ENCODE measurements around the gene FGFRL1.
"Not testable (repeated sequence)": the region's sequence is repeated elsewhere in the genome, so short reads cannot be mapped to it uniquely, and the experiment has no call there.

Gene FGFRL1

DNA sequence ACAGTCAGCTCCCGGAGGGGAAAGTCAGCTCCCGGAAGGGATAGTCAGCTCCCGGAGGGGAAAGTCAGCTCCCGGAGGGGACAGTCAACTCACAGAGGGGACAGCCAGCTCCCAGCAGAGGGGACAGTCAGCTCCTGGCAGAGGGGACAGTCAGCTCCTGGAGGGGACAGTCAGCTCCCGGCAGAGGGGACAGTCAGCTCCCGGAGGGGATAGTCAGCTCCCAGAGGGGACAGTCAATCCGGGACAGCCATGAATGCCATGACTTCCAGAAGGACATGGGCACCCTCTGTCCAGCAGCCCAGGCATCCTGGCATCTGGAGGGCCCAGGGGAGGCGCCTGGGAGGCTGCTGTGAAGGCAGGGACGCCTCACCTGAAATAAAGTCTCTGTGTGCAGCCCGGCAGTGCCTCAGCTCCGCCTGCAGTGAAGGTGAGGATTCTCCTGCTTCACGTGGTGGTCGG, 43.8 kb downstream of the FGFRL1 start:
- not testable (repeated sequence) for H3K4me1 Mint-ChIP-seq; H3K9me3 Mint-ChIP-seq; H3K27me3 Mint-ChIP-seq; H3K36me3 Mint-ChIP-seq; DNase-seq (ENCODE audit: low spot score in 2 of 2)
- H3K27ac Mint-ChIP-seq = peak overlapping the region; percentile 87
- ATAC-seq (ENCODE audit: low read depth) = peak; percentile 5
- peak overlapping the region; percentile 89 for H3K4me3 Mint-ChIP-seq

DNA sequence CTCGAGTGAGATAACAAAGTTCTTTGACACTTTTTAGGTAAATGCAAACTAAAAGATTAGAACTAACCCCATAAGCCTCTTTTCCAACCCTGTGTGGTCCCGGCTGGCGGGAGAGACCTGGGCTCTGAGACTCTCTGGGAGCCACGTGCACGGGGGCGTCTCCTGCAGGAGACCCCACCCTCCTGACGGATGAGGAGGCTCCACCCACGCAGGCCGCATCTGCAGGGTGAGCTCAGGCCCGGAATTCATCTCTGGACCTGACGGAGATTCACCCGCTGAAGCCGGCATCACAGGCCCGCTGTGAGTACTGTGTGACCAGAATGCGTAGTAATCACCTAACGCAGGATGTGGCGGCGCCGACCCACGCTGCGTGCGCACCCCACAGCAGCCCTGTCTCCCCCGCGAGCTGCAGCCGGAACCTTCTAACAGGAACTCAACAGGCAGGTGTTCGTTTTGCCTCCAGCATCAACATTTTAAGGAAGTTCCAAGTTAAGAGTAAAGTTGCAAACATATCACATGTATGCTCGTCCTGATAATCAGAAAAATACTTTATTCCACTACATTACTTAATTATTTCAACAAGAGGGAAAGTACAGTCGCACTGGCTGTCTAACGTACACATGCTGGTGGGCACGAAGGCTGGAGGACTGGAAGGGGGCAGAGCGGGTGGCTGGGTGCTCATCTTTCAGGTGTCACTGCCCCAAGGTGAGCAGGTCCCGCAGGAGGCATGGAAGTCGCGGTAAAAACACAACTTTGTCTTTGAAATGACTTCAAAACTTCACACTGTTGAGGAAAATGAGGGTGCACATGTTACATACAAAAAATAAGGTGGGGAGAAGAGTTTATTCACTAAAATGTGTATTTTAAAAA, 44.5 kb downstream of the FGFRL1 start:
- H3K36me3 Mint-ChIP-seq = peaks cover 6% of the 10 kb centered on the region
- peak; percentile 74 to 88 for DNase-seq (ENCODE audit: low spot score in 2 of 2)
- peaks cover 3% of the 10 kb centered on the region for H3K27me3 Mint-ChIP-seq
- H3K4me3 Mint-ChIP-seq = peak overlapping the region; percentile 89
- peak; percentile 97 for ATAC-seq (ENCODE audit: low read depth)
- H3K27ac Mint-ChIP-seq = peak overlapping the region; percentile 87
- H3K4me1 Mint-ChIP-seq = peaks cover 4% of the 10 kb centered on the region
- H3K9me3 Mint-ChIP-seq = peaks cover 5% of the 10 kb centered on the region

DNA sequence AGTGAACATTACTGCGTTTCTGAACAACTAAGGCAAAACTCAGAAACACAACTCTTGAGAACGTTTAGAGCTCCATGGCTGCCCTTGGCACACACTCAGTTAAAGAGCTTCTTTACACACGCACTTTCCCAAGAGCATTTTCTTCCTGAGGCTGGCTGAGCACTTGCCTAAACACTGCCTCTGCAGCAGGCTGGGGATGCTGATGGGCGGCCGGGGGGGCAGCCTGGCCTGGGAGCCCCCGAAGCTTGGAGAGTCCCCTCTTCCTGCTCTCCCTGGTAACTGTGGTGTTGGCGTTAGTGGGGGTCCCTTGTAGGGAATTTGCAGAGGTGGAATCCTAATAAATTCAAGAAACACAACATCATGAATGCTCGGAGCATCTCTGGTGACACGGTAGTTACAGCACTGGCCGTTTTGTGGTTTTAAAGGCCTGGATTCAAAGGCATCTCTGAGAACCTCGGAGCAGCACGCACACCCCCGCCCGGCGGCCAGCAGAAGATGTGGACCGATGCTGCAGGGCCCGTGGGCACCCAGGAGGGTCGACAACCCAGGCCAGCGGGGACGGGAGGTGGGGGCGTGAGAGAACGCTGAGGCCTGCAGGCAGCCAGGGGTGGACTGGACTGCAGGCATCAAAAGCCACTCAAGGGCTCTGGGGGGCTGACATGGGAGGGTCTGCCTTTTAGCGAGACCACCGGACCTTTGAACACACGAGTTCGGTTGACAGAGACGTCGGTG, 45.4 kb downstream of the FGFRL1 start:
- Mint-ChIP-seq H3K27ac (no peak overlapping the region), H3K27me3 (peaks cover 4% of the 10 kb centered on the region), H3K4me3 (no peak overlapping the region), H3K36me3 (peaks cover 5% of the 10 kb centered on the region), H3K9me3 (peaks cover 3% of the 10 kb centered on the region), H3K4me1 (peaks cover 4% of the 10 kb centered on the region)
- ATAC-seq (ENCODE audit: low read depth) (no peak), DNase-seq (ENCODE audit: low spot score in 2 of 2) (no peak)

DNA sequence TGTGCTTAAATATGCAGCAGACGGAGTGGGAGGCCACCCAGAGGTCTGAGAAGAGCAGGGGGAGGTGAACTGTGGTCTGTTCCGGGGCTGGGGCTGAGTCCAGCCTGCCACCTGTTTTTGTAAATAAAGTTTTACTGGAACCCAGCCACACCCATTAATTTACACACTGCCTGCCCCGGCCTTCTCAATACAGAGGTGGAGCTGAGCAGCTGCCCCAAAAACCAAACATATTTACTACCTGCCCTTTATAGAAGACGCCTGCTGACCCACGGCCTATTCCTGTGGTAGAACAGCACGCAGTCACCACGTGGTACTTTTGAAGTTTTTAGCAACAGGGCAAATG, 45.9 kb downstream of the FGFRL1 start:
- Mint-ChIP-seq H3K36me3 (peaks cover 3% of the 10 kb centered on the region), H3K27me3 (peaks cover 9% of the 10 kb centered on the region), H3K27ac (no peak overlapping the region), H3K4me3 (no peak overlapping the region), H3K9me3 (peaks cover 3% of the 10 kb centered on the region), H3K4me1 (peaks cover 8% of the 10 kb centered on the region)
- no peak for ATAC-seq (ENCODE audit: low read depth)
- DNase-seq (ENCODE audit: low spot score in 2 of 2) = no peak

DNA sequence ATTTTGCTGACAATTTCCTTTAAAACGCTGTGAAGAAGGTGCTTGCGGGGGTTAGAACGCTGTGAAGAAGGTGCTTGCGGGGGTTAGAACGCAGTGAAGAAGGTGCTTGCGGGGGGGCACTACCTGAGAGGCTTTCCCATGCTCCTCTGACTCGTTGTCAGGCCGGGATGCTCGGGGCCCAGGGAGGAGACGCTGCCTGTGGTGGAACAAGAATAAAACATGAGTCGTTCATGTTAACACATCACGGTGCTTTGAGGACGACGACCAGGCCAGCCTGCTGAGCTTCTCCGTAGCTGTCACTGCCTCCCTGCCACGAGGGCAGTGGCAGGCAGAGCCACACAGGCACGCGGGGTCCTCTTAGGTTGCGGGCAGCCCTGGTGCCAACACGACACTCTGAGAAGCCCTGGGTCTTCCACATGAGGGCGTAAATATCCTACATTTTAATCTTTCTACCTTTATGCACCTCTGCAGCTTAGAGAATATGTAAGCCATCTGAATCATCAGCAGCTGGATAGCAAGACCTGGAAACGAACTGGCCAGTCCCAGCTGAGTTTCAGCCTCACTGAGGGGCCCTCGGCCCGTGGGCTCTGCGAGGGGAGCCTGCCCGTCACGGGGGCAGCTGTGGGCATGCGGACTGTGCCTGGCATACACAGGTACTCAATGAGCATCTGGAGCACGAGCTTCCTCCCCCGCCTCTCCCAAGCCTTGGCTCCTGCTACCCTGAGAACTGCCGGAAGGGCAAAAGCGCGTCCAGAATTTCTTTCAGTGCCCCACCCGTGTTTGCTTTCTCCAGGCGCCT, 47.0 kb downstream of the FGFRL1 start:
- H3K27me3 Mint-ChIP-seq = peaks cover 14% of the 10 kb centered on the region
- H3K36me3 Mint-ChIP-seq = peaks cover 5% of the 10 kb centered on the region
- DNase-seq (ENCODE audit: low spot score in 2 of 2) = no peak
- H3K4me1 Mint-ChIP-seq = peaks cover 9% of the 10 kb centered on the region
- H3K27ac Mint-ChIP-seq = no peak overlapping the region
- no peak overlapping the region for H3K4me3 Mint-ChIP-seq
- ATAC-seq (ENCODE audit: low read depth) = no peak
- H3K9me3 Mint-ChIP-seq = peaks cover 6% of the 10 kb centered on the region

DNA sequence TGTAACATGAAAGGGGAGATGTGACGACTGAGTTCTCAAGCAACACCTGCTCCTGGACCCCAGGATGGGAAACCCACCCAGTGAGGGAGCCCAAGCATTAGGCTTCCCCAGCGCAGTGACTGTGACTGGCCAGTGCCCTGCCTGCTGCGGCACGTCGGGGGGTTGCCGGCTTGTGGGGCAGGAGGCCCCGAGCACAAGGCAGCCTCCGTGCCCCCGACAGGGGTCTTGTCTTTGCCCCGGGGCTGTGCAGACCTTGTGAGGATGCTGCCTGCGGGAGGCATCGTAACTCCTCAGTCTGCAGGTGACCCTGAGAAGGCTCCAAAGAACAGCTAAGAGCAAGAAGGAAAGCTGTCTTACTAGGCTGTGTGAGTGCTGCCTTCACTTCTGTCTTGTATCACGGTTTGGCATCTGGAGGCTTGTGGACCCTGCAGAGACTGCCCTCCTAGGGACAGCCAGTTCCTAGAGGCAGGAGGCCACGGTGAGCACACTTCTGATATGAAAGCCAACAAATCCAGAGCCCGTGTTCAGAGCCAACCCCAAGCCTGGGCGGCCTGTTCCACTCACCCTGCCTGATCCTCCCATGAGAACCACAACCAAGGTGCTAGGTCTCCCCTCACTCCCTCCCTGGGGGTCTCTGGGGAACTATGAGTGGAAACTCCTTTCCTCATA, 47.7 kb downstream of the FGFRL1 start:
- ATAC-seq (ENCODE audit: low read depth) (no peak), DNase-seq (ENCODE audit: low spot score in 2 of 2) (no peak)
- Mint-ChIP-seq H3K36me3 (peaks cover 5% of the 10 kb centered on the region), H3K4me1 (peaks cover 9% of the 10 kb centered on the region), H3K9me3 (peaks cover 6% of the 10 kb centered on the region), H3K27me3 (peaks cover 15% of the 10 kb centered on the region), H3K4me3 (no peak overlapping the region), H3K27ac (no peak overlapping the region)

DNA sequence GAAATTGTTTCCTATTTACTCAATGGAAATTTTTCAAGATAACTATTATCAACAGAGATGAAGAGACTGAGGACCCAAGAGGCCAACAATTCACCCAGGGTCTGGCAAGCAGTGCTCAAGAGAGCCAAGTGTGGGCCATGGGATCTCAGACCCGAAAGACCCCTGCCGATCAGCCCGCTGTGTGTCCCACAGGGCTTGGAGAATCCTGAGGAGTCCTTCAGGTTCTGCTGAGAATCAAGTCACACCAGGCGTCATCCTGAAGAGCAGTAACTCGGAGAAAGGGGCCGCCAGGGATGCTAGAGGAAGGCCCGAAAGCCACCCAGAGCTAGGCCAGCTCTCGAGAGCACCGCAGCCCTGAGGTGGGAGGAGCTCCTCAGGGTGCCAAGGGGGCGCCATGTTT, 48.7 kb downstream of the FGFRL1 start:
- H3K27me3 Mint-ChIP-seq = peaks cover 17% of the 10 kb centered on the region
- H3K36me3 Mint-ChIP-seq = peaks cover 5% of the 10 kb centered on the region
- no peak overlapping the region for H3K4me3 Mint-ChIP-seq
- H3K9me3 Mint-ChIP-seq = peaks cover 6% of the 10 kb centered on the region
- peaks cover 9% of the 10 kb centered on the region for H3K4me1 Mint-ChIP-seq
- H3K27ac Mint-ChIP-seq = no peak overlapping the region
- no peak for DNase-seq (ENCODE audit: low spot score in 2 of 2)
- ATAC-seq (ENCODE audit: low read depth) = no peak

DNA sequence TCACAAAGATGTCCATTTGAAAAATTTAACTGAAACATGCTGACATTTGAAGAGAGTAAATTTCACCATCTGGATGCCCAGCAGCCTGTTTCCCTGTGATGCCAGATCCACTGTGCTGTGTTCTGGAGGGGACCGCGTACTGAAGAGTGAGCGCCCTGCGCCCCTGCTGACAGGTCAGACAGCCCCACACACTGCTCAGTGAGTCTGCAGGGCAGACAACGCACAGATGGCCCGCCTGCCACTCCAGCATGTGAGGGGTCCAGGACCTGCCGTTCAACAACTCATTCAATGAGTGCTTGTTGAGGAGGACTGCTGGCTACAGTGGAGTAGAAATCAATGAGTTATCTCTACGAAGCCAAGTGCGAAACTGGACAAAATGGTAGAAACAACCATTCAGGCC, 49.2 kb downstream of the FGFRL1 start:
- Mint-ChIP-seq H3K36me3 (peaks cover 5% of the 10 kb centered on the region), H3K9me3 (peaks cover 6% of the 10 kb centered on the region), H3K27ac (no peak overlapping the region), H3K4me1 (peaks cover 9% of the 10 kb centered on the region), H3K4me3 (no peak overlapping the region), H3K27me3 (peaks cover 17% of the 10 kb centered on the region)
- DNase-seq (ENCODE audit: low spot score in 2 of 2) (no peak), ATAC-seq (ENCODE audit: low read depth) (no peak)

DNA sequence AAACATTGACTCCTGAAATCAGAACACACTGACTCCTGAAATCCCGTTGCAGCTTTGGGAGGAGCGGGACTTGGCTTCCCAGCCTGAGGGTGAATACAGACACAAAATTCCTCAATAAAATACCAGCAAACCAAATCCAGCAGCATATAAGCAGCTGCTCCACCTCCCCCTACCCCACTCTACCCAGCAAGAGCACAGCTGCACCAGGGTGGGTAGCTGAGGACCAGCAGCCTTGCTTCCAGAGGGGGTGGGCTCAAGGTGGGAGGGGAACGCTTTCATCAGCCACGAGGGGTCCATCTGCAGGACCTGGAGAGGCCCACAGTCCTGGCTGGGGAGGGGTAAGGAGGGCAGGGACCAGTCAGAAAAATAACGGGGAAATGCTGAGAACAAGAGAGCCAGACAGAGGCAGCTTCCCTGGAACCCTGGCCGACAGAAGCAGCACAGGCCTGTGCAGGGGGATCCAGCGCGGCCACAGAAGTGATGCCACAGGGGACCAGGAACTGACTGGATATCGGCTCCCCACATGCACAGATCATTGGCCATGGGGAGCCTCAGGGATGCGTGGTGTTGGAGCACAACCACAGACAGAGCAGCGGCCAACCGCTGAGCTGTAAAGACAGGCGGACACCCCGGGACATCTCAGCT, 49.8 kb downstream of the FGFRL1 start:
- no peak for ATAC-seq (ENCODE audit: low read depth)
- peaks cover 4% of the 10 kb centered on the region for H3K36me3 Mint-ChIP-seq
- H3K27ac Mint-ChIP-seq = no peak overlapping the region
- H3K27me3 Mint-ChIP-seq = peaks cover 16% of the 10 kb centered on the region
- no peak overlapping the region for H3K4me3 Mint-ChIP-seq
- peaks cover 7% of the 10 kb centered on the region for H3K4me1 Mint-ChIP-seq
- peaks cover 4% of the 10 kb centered on the region for H3K9me3 Mint-ChIP-seq
- DNase-seq (ENCODE audit: low spot score in 2 of 2) = no peak

DNA sequence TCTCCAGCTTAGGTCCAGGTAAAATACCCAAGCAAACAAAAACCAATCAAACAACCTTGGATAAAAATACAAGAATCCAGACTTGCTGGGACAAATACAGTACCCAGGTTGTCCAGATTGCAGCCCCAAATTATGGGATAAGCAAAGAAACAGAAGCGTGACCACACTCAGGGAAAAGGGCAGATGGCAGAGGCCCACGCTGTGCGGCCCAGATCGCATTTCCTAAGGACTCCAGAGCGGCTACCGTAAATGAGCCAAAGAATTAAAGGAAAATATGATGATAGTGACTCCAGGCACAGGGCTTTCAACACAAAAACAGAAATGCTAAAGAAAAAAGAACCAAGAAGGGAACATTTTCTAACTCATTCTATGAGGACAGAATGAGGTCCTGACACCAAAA, 50.3 kb downstream of the FGFRL1 start:
- Mint-ChIP-seq H3K4me3 (no peak overlapping the region), H3K36me3 (peaks cover 2% of the 10 kb centered on the region), H3K4me1 (peaks cover 5% of the 10 kb centered on the region), H3K27ac (no peak overlapping the region), H3K9me3 (peaks cover 3% of the 10 kb centered on the region), H3K27me3 (peaks cover 15% of the 10 kb centered on the region)
- DNase-seq (ENCODE audit: low spot score in 2 of 2) (no peak), ATAC-seq (ENCODE audit: low read depth) (no peak)

DNA sequence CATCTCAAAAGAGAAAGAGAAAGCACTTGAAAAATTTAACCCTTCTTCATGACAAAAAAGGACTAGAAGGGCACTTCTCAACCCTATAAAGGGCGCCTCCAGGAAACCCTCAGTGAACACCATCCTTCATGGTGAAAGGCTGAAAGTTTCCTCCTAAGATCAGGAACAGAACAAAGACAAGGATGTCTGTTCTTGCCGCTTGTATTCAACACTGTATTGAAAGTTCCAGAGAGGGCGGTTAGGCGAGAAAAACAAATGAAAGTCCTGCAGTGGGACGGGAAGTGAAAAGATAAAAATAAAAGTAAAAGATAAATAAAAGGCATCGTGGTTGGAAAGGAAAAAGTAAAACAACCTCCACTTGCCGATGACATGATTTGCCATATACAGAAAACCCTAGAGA, 51.0 kb downstream of the FGFRL1 start:
- Mint-ChIP-seq H3K36me3 (peaks cover 2% of the 10 kb centered on the region), H3K27ac (no peak overlapping the region), H3K27me3 (peaks cover 15% of the 10 kb centered on the region), H3K4me3 (no peak overlapping the region), H3K4me1 (peaks cover 5% of the 10 kb centered on the region), H3K9me3 (peaks cover 3% of the 10 kb centered on the region)
- DNase-seq (ENCODE audit: low spot score in 2 of 2) = no peak
- no peak for ATAC-seq (ENCODE audit: low read depth)

DNA sequence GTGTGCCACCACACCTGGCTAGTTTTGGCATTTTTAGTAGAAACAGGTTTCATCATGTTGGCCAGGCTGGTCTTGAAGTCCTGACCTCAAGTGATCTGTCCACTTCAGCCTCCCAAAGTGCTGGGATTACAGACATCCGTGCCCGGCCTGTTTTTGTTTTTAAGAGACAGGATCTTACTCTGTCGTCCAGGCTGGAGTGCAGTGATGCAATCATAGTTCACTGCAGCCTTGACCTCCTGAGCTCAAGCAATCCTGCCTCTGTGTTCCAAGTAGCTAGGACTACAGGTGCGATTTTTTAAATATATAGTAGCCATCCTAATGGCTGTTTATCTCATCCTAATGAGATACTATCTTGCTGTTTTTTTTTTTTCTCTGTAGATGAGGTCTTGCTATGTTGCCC, 54.3 kb downstream of the FGFRL1 start:
- DNase-seq (ENCODE audit: low spot score in 2 of 2) = no peak
- H3K36me3 Mint-ChIP-seq = peaks cover 2% of the 10 kb centered on the region
- peaks cover 3% of the 10 kb centered on the region for H3K9me3 Mint-ChIP-seq
- ATAC-seq (ENCODE audit: low read depth) = no peak
- no peak overlapping the region for H3K4me3 Mint-ChIP-seq
- peaks cover 26% of the 10 kb centered on the region for H3K27me3 Mint-ChIP-seq
- no peak overlapping the region for H3K27ac Mint-ChIP-seq
- H3K4me1 Mint-ChIP-seq = peaks cover 5% of the 10 kb centered on the region

DNA sequence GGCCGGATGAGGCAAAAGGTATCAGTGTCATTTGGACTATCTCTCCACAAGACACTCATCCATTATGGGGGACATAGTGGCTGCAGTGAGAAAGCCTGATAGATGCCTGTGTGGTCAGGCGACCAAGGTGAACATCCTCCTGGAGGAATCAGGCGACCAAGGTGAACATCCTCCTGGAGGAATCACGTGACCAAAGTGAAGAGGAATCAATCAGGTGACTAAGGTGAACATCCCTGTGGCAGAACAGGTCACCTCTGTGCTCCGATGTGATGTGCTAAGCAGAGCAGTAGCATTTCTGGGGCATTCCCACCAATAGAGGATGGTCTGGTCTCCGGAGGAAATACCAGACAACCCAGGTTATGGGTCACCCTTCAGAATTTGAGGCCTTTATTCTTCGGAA, 58.0 kb downstream of the FGFRL1 start:
- H3K9me3 Mint-ChIP-seq = no peaks in the 10 kb centered on the region
- no peaks in the 10 kb centered on the region for H3K36me3 Mint-ChIP-seq
- ATAC-seq (ENCODE audit: low read depth) = no peak
- peaks cover 6% of the 10 kb centered on the region for H3K4me1 Mint-ChIP-seq
- no peak overlapping the region for H3K4me3 Mint-ChIP-seq
- no peak overlapping the region for H3K27ac Mint-ChIP-seq
- peaks cover 17% of the 10 kb centered on the region for H3K27me3 Mint-ChIP-seq
- DNase-seq (ENCODE audit: low spot score in 2 of 2) = no peak

Measured in memory B cell (primary cell).